Breast epithelium (tissue), 3 donors: ENCODE results near the gene MAGEA12.
"Not testable (repeated sequence)": the region's sequence is repeated elsewhere in the genome, so short reads cannot be mapped to it uniquely, and the experiment has no call there.

Experiments
- CTCF ChIP-seq, 3 donors: fragments of 450-650 bp; IDR thresholded peaks; one replicate each; pipeline ENCODE4 v1.5.1; 2016 to 2017; ENCODE audit warnings: antibody characterized with exemption in 3 of 3, mild to moderate bottlenecking in 3 of 3, moderate library complexity in 3 of 3
- POLR2A ChIP-seq: fragments of 450-650 bp; IDR thresholded peaks from one replicate; pipeline ENCODE4 v1.6.1; 2016; ENCODE audit warnings: antibody characterized with exemption, mild to moderate bottlenecking, moderate library complexity

GRCh38 chrX:152787062-152787461 lies 53.5 kb downstream of the MAGEA12 start:
- not testable (repeated sequence) for TF ChIP-seq CTCF (IDR thresholded peaks at IDR 0.05); POLR2A
